Placental pericyte (primary cell): Measurements from ENCODE around the gene ABCA12. TPM values are rescaled to one million over a fixed set of nuclear protein-coding genes. Genes with fewer than 3 reads are reported as not detected.

Experiments used
- total RNA-seq: library from RNA; depleted of rRNA; stranded (reverse); fragments of >200 nt; gene quantifications from 2 replicates; pipeline ENCODE4 v1.2.3, GENCODE V29; 2012

The ABCA12 gene, protein sequence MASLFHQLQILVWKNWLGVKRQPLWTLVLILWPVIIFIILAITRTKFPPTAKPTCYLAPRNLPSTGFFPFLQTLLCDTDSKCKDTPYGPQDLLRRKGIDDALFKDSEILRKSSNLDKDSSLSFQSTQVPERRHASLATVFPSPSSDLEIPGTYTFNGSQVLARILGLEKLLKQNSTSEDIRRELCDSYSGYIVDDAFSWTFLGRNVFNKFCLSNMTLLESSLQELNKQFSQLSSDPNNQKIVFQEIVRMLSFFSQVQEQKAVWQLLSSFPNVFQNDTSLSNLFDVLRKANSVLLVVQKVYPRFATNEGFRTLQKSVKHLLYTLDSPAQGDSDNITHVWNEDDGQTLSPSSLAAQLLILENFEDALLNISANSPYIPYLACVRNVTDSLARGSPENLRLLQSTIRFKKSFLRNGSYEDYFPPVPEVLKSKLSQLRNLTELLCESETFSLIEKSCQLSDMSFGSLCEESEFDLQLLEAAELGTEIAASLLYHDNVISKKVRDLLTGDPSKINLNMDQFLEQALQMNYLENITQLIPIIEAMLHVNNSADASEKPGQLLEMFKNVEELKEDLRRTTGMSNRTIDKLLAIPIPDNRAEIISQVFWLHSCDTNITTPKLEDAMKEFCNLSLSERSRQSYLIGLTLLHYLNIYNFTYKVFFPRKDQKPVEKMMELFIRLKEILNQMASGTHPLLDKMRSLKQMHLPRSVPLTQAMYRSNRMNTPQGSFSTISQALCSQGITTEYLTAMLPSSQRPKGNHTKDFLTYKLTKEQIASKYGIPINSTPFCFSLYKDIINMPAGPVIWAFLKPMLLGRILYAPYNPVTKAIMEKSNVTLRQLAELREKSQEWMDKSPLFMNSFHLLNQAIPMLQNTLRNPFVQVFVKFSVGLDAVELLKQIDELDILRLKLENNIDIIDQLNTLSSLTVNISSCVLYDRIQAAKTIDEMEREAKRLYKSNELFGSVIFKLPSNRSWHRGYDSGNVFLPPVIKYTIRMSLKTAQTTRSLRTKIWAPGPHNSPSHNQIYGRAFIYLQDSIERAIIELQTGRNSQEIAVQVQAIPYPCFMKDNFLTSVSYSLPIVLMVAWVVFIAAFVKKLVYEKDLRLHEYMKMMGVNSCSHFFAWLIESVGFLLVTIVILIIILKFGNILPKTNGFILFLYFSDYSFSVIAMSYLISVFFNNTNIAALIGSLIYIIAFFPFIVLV (N-terminal part only)
- under 0.01 TPM in 1 of 2 replicates, not detected in the other for total RNA-seq

DNA sequence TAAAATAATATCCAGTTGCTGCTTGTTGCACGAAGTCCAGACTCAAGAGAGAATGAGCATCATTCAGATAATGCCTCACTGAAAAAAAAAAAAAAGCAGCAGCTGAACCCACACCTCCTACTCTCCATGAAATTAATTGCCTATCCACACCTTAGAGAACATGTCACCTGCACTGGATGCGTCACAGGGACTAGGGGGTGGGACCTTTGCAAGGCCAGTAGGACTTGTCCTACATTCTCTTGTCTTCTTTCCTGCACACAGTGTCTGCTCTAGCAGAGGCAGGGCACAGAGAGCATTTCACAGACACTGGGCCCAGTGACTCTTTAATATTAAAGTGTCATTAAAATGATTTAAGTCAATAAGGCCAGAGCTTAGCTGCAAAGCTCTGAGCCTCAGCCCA lies at the start of gene ABCA12:
ABCA12 (minus strand) TSS at position 148 of the 400 bp plus-strand sequence. CDS start 418 bp downstream, outside the sequence.

Other genes with a start within 250 kb of the ABCA12 start
- 27.1 and 27.5 TPM in 2 replicates for gene ATIC, start 173.4 kb upstream of the ABCA12 start, total RNA-seq